Breast epithelium (tissue), 3 donors: ENCODE measurements around the gene POLD4.

Experiments used
- POLR2A ChIP-seq: fragments of 450-650 bp; IDR thresholded peaks from one replicate; pipeline ENCODE4 v1.6.1; 2016; ENCODE audit warnings: antibody characterized with exemption, mild to moderate bottlenecking, moderate library complexity
- TF ChIP-seq, protein P1 (sequence below), 3 donors: fragments of 450-650 bp; IDR thresholded peaks; one replicate each; pipeline ENCODE4 v1.5.1; 2016 to 2017; ENCODE audit warnings: antibody characterized with exemption in 3 of 3, mild to moderate bottlenecking in 3 of 3, moderate library complexity in 3 of 3

DNA sequence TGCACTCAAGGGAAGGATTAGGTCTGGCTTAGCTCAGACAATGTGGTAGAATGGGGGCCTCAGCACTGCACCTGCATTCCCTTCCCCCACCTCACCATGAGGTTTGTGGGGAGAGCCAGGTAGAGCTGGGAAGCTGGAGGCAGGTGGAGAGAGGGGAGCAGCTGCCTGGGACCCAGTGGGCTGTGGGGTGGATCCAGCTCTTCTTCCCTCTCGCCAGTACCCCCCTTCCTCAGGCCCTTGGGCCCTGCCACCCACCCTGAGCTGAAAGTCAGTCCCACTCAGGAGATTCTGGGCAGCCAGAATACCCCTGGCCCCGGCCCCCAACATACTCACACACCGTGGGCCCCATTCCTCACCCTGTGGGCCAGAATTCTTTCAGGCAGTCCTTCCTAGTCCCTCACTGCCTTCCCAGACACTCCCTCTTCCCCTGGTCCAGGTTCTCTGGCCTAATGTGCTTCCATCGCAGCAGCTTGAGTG is 3.1 kb upstream of the POLD4 start:
- no peak for TF ChIP-seq POLR2A
- TF ChIP-seq, protein P1, sequence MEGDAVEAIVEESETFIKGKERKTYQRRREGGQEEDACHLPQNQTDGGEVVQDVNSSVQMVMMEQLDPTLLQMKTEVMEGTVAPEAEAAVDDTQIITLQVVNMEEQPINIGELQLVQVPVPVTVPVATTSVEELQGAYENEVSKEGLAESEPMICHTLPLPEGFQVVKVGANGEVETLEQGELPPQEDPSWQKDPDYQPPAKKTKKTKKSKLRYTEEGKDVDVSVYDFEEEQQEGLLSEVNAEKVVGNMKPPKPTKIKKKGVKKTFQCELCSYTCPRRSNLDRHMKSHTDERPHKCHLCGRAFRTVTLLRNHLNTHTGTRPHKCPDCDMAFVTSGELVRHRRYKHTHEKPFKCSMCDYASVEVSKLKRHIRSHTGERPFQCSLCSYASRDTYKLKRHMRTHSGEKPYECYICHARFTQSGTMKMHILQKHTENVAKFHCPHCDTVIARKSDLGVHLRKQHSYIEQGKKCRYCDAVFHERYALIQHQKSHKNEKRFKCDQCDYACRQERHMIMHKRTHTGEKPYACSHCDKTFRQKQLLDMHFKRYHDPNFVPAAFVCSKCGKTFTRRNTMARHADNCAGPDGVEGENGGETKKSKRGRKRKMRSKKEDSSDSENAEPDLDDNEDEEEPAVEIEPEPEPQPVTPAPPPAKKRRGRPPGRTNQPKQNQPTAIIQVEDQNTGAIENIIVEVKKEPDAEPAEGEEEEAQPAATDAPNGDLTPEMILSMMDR (IDR thresholded peaks at IDR 0.05) = no peak
